ENCODE results near the gene VAPB.

VAPB gene

DNA sequence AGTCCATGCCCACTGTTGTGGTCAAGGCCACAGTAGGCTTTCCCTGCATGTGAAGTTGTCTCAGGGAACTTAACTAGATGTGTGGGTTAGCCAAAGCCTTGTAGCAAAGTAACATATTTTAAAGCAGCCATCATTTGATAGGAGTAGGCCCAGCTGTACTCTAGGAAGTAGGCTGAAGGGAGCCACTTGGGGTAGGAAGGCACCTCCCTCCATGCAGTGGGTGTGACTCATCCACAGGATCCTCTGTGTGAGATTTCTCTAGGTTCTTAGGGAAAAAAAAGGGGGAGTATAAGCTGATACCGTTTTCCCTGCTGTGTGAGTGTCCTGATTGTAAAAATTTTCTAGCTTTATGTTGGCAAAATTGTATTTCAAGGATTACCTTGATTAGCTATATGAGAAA, 44.7 kb downstream of the VAPB start:
- Histone ChIP-seq H4K5ac (ENCODE audit: low read length) (no peak overlapping the region), H2BK5ac (ENCODE audit: low read length) (no peak overlapping the region), H3K9ac (ENCODE audit: low read length) (no peak overlapping the region), H2BK120ac (ENCODE audit: low read depth, low read length) (no peak overlapping the region), H3K4ac (ENCODE audit: low read depth, low read length) (no peak overlapping the region), H3K36me3 (ENCODE audit: control insufficient read depth, insufficient read depth, low read length) (no peaks in the 10 kb centered on the region), H4K8ac (ENCODE audit: low read depth, low read length) (no peak overlapping the region), H3K4me3 (ENCODE audit: low read length) (no peak overlapping the region), H3K4me1 (ENCODE audit: control insufficient read depth, low read depth, low read length) (peaks cover 2% of the 10 kb centered on the region), H3K23ac (ENCODE audit: low read length) (no peak overlapping the region), H3K27ac (ENCODE audit: low read depth, low read length) (no peak overlapping the region), H2BK15ac (replicated peaks; ENCODE audit: low read depth) (no peak overlapping the region), H3K4me2 (ENCODE audit: low read length) (no peak overlapping the region), H3K27me3 (ENCODE audit: insufficient read depth, low read length, poor library complexity) (no peaks in the 10 kb centered on the region), H3K18ac (ENCODE audit: low read length) (no peak overlapping the region), H2AK5ac (ENCODE audit: low read length) (no peak overlapping the region), H3K79me2 (ENCODE audit: control insufficient read depth, insufficient read depth, low read length) (peaks cover 32% of the 10 kb centered on the region), H3K56ac (ENCODE audit: low read length) (no peak overlapping the region), H3K79me1 (ENCODE audit: low read length) (peaks cover 33% of the 10 kb centered on the region)
- DNase-seq = no peak
- no CpG with 5 or more reads among the region's 1 CpG for WGBS (ENCODE audit: extremely low coverage, insufficient coverage, low lambda C conversion rate)

DNA sequence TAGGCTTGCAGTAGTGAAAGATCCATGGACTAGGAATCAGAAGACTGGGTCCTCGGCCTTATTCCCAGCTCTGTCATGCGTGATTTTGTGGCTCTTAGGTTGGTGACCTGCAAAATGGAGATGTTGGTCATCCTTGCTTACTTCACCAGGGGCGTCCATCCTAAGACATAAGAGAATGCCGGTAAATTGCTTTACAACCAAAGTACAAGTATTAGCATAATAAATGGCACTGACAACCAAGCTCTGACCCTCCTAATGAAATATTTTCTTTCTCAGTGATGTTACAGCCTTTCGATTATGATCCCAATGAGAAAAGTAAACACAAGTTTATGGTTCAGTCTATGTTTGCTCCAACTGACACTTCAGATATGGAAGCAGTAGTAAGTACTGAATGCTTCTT, 45.3 kb downstream of the VAPB start:
- Histone ChIP-seq H4K5ac (ENCODE audit: low read length) (no peak overlapping the region), H2BK5ac (ENCODE audit: low read length) (no peak overlapping the region), H3K27ac (ENCODE audit: low read depth, low read length) (no peak overlapping the region), H3K4me3 (ENCODE audit: low read length) (no peak overlapping the region), H3K56ac (ENCODE audit: low read length) (no peak overlapping the region), H3K4me2 (ENCODE audit: low read length) (no peak overlapping the region), H3K9ac (ENCODE audit: low read length) (no peak overlapping the region), H2BK120ac (ENCODE audit: low read depth, low read length) (no peak overlapping the region), H3K79me1 (ENCODE audit: low read length) (peaks cover 33% of the 10 kb centered on the region), H2AK5ac (ENCODE audit: low read length) (no peak overlapping the region), H3K79me2 (ENCODE audit: control insufficient read depth, insufficient read depth, low read length) (peaks cover 31% of the 10 kb centered on the region), H3K18ac (ENCODE audit: low read length) (no peak overlapping the region), H3K23ac (ENCODE audit: low read length) (no peak overlapping the region), H3K27me3 (ENCODE audit: insufficient read depth, low read length, poor library complexity) (no peaks in the 10 kb centered on the region), H4K8ac (ENCODE audit: low read depth, low read length) (no peak overlapping the region), H3K4me1 (ENCODE audit: control insufficient read depth, low read depth, low read length) (peaks cover 2% of the 10 kb centered on the region), H3K36me3 (ENCODE audit: control insufficient read depth, insufficient read depth, low read length) (no peaks in the 10 kb centered on the region), H2BK15ac (replicated peaks; ENCODE audit: low read depth) (no peak overlapping the region), H3K4ac (ENCODE audit: low read depth, low read length) (no peak overlapping the region)
- WGBS (ENCODE audit: extremely low coverage, insufficient coverage, low lambda C conversion rate) = no CpG with 5 or more reads among the region's 5 CpGs
- no peak for DNase-seq

DNA sequence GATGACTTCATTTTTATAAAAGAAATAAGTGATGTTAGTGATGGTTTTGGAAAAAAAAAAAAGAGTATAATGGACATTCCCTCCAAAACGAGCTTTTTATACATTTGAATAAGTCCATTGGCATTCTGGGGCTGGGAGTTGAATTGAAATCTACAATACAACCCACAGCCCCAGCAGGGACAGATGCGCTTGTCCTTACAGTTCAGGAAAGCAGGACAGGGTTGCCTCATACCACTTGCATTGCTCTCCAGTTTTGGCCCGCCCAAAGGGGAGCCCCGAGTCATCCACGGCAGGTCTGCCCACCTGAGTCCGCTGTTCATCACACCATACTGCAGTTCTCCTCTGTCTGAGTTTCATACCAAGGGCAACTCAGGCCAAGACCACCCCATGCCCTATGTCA, 46.2 kb downstream of the VAPB start:
- Histone ChIP-seq H3K23ac (ENCODE audit: low read length) (no peak overlapping the region), H3K27me3 (ENCODE audit: insufficient read depth, low read length, poor library complexity) (no peaks in the 10 kb centered on the region), H3K18ac (ENCODE audit: low read length) (no peak overlapping the region), H4K8ac (ENCODE audit: low read depth, low read length) (no peak overlapping the region), H3K4ac (ENCODE audit: low read depth, low read length) (no peak overlapping the region), H3K4me2 (ENCODE audit: low read length) (no peak overlapping the region), H3K36me3 (ENCODE audit: control insufficient read depth, insufficient read depth, low read length) (no peaks in the 10 kb centered on the region), H3K56ac (ENCODE audit: low read length) (no peak overlapping the region), H3K27ac (ENCODE audit: low read depth, low read length) (no peak overlapping the region), H4K5ac (ENCODE audit: low read length) (no peak overlapping the region), H2BK15ac (replicated peaks; ENCODE audit: low read depth) (no peak overlapping the region), H2BK120ac (ENCODE audit: low read depth, low read length) (no peak overlapping the region), H3K4me3 (ENCODE audit: low read length) (no peak overlapping the region), H3K79me2 (ENCODE audit: control insufficient read depth, insufficient read depth, low read length) (peaks cover 26% of the 10 kb centered on the region), H2AK5ac (ENCODE audit: low read length) (no peak overlapping the region), H3K79me1 (ENCODE audit: low read length) (peaks cover 32% of the 10 kb centered on the region), H3K9ac (ENCODE audit: low read length) (no peak overlapping the region), H2BK5ac (ENCODE audit: low read length) (no peak overlapping the region), H3K4me1 (ENCODE audit: control insufficient read depth, low read depth, low read length) (peaks cover 2% of the 10 kb centered on the region)
- no CpG with 5 or more reads among the region's 6 CpGs for WGBS (ENCODE audit: extremely low coverage, insufficient coverage, low lambda C conversion rate)
- no peak for DNase-seq

DNA sequence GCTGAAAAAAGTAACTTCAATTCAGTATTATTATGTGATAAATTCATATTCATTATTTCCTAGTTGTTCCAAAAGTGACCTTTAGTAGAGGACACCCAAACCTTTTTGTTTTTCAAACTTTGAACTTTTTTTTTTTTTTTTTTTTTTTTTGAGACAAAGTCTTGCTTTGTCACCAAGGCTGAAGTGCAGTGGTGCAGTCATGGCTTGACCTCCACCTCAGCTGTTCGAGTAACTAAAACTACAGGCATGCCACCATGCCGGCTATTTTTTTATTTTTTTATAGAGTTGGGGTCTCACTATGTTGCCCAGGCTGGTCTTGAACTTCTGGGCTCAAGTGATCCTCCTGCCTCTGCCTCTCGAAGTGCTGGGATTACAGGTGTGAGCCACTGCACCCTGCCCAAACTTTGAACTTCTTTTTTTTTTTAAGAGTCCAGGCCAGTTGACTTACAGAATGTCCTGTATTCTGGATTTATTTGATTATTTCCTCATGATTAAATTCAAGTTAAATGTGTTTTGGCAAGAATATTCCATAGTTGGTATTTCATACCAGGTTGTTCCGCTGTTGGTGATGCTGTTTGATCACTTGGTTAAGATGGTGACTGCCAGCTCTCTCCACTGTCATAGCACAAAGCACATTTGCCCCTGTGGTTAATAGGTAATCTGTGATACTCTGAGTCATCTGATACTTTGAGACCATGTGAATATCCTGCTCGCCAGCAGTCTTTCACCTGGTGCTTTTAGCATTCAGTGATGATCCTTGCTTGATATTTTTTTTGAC, 48.0 kb downstream of the VAPB start:
- WGBS (ENCODE audit: extremely low coverage, insufficient coverage, low lambda C conversion rate) = no CpG with 5 or more reads among the region's 5 CpGs
- Histone ChIP-seq H3K4me3 (ENCODE audit: low read length) (no peak overlapping the region), H3K36me3 (ENCODE audit: control insufficient read depth, insufficient read depth, low read length) (no peaks in the 10 kb centered on the region), H3K4me2 (ENCODE audit: low read length) (no peak overlapping the region), H3K23ac (ENCODE audit: low read length) (no peak overlapping the region), H3K18ac (ENCODE audit: low read length) (no peak overlapping the region), H4K8ac (ENCODE audit: low read depth, low read length) (no peak overlapping the region), H3K79me1 (ENCODE audit: low read length) (peaks cover 28% of the 10 kb centered on the region), H4K5ac (ENCODE audit: low read length) (no peak overlapping the region), H2BK120ac (ENCODE audit: low read depth, low read length) (no peak overlapping the region), H3K56ac (ENCODE audit: low read length) (no peak overlapping the region), H2BK15ac (replicated peaks; ENCODE audit: low read depth) (no peak overlapping the region), H3K4ac (ENCODE audit: low read depth, low read length) (no peak overlapping the region), H3K27ac (ENCODE audit: low read depth, low read length) (no peak overlapping the region), H3K27me3 (ENCODE audit: insufficient read depth, low read length, poor library complexity) (no peaks in the 10 kb centered on the region), H2AK5ac (ENCODE audit: low read length) (no peak overlapping the region), H3K4me1 (ENCODE audit: control insufficient read depth, low read depth, low read length) (peaks cover 2% of the 10 kb centered on the region), H3K79me2 (ENCODE audit: control insufficient read depth, insufficient read depth, low read length) (peaks cover 23% of the 10 kb centered on the region), H3K9ac (ENCODE audit: low read length) (no peak overlapping the region), H2BK5ac (ENCODE audit: low read length) (no peak overlapping the region)
- DNase-seq = no peak

DNA sequence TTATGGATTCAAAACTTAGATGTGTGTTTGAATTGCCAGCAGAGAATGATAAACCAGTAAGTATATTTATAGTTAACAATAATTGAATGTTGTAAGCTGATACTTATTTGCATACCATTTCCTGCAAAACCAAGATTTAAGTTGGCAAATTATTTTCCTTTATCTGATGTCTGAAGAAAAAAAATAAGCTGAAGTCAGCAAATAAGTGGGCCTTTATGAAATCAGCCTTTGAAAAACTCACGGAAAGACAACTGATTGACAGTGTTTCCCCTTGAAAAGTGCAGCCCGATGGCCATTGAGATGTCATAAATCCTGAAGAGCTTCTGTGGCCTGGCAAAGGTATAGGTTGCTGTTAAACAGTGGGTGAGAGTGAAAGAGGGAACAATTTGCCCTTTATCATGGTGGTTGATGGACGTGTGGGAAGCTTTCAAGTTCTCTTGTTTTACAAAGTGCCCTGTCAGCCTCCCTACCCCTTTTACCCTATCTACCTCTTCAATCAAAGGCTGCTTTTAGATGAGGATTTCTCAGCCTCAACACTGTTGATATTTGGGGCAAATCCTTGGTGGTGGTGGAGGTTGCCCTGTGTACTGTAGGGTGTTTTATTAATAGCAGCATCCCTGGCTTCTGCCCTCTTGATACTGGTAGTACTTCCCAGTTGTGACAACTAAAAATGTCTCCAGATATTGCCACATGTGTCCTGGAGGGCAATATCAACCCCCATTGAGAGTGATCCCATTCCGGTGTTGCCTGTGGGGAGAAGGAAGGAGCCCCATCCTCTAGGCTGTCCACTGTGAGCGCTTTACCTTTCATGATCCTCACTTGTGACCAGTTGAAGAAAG, 50.2 kb downstream of the VAPB start:
- H3K18ac ChIP-seq (ENCODE audit: low read length) = no peak overlapping the region
- H3K79me1 ChIP-seq (ENCODE audit: low read length) = peaks cover 23% of the 10 kb centered on the region
- H3K27ac ChIP-seq (ENCODE audit: low read depth, low read length) = no peak overlapping the region
- no peak for DNase-seq
- no peaks in the 10 kb centered on the region for H3K36me3 ChIP-seq (ENCODE audit: control insufficient read depth, insufficient read depth, low read length)
- H2BK15ac ChIP-seq (replicated peaks; ENCODE audit: low read depth) = no peak overlapping the region
- H3K4ac ChIP-seq (ENCODE audit: low read depth, low read length) = no peak overlapping the region
- no peaks in the 10 kb centered on the region for H3K4me1 ChIP-seq (ENCODE audit: control insufficient read depth, low read depth, low read length)
- peaks cover 12% of the 10 kb centered on the region for H3K79me2 ChIP-seq (ENCODE audit: control insufficient read depth, insufficient read depth, low read length)
- H3K9ac ChIP-seq (ENCODE audit: low read length) = no peak overlapping the region
- WGBS (ENCODE audit: extremely low coverage, insufficient coverage, low lambda C conversion rate) = no CpG with 5 or more reads among the region's 5 CpGs
- H2BK5ac ChIP-seq (ENCODE audit: low read length) = no peak overlapping the region
- H3K4me2 ChIP-seq (ENCODE audit: low read length) = no peak overlapping the region
- no peaks in the 10 kb centered on the region for H3K27me3 ChIP-seq (ENCODE audit: insufficient read depth, low read length, poor library complexity)
- H2BK120ac ChIP-seq (ENCODE audit: low read depth, low read length) = no peak overlapping the region
- H4K5ac ChIP-seq (ENCODE audit: low read length) = no peak overlapping the region
- H2AK5ac ChIP-seq (ENCODE audit: low read length) = no peak overlapping the region
- H3K23ac ChIP-seq (ENCODE audit: low read length) = peak overlapping the region; percentile 16
- no peak overlapping the region for H4K8ac ChIP-seq (ENCODE audit: low read depth, low read length)
- no peak overlapping the region for H3K4me3 ChIP-seq (ENCODE audit: low read length)
- H3K56ac ChIP-seq (ENCODE audit: low read length) = no peak overlapping the region
